Neural cell (in vitro differentiated cells): ENCODE measurements around the gene PHF8.

Experiments
- EP300 ChIP-seq: fragments of 450-650 bp; conservative IDR thresholded peaks from 2 replicates; pipeline ENCODE4 v1.6.1; 2014; ENCODE audit warnings: antibody characterized with exemption, mild to moderate bottlenecking, moderate library complexity; ENCODE audit not compliant: poor library complexity, severe bottlenecking
- TAF1 ChIP-seq: IDR thresholded peaks from 2 replicates; pipeline ENCODE4 v1.6.1; 2012; ENCODE audit warnings: low read depth
- TF ChIP-seq, protein P1 (sequence below): fragments of 450-650 bp; IDR thresholded peaks from 2 replicates; pipeline ENCODE4 v1.5.1; 2014; ENCODE audit warnings: antibody characterized with exemption, mild to moderate bottlenecking, moderate library complexity; ENCODE audit not compliant: poor library complexity, severe bottlenecking

- TF ChIP-seq TAF1 (no peak), EP300 (no peak)
- TF ChIP-seq, protein P1, sequence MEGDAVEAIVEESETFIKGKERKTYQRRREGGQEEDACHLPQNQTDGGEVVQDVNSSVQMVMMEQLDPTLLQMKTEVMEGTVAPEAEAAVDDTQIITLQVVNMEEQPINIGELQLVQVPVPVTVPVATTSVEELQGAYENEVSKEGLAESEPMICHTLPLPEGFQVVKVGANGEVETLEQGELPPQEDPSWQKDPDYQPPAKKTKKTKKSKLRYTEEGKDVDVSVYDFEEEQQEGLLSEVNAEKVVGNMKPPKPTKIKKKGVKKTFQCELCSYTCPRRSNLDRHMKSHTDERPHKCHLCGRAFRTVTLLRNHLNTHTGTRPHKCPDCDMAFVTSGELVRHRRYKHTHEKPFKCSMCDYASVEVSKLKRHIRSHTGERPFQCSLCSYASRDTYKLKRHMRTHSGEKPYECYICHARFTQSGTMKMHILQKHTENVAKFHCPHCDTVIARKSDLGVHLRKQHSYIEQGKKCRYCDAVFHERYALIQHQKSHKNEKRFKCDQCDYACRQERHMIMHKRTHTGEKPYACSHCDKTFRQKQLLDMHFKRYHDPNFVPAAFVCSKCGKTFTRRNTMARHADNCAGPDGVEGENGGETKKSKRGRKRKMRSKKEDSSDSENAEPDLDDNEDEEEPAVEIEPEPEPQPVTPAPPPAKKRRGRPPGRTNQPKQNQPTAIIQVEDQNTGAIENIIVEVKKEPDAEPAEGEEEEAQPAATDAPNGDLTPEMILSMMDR, result no peak
These were observed 43.4 kb upstream of the PHF8 start for GRCh38 chrX:54087661-54088060.
